Activated CD4-positive, alpha-beta T cell treated with anti-CD3 and anti-CD28 coated beads, Interleukin-2, amount 50 U/mL, for 16 hours (primary cell): Measurements from ENCODE around the gene CCNL1.
A peak's percentile ranks its signal among the peaks of the same experiment; 100 is the strongest.

ENCODE experiments used
- DNase-seq: peaks from one replicate; pipeline ENCODE4 v3.0.0-alpha.2; 2020

CCNL1 gene

GRCh38 chr3:157142315-157142714, 17.6 kb downstream of the CCNL1 start:
- no peak for DNase-seq

- no peak for DNase-seq
Measured at GRCh38 chr3:157139938-157140534, 19.9 kb downstream of the CCNL1 start.

GRCh38 chr3:157136647-157137387, 23.1 kb downstream of the CCNL1 start:
- DNase-seq = no peak

- no peak for DNase-seq
Measured at GRCh38 chr3:157135671-157136396, 24.1 kb downstream of the CCNL1 start.

- DNase-seq = peak; percentile 75
Measured at GRCh38 chr3:157134620-157135191, 25.2 kb downstream of the CCNL1 start.

GRCh38 chr3:157133434-157134320, 26.3 kb downstream of the CCNL1 start:
- no peak for DNase-seq

- DNase-seq = no peak
Measured at GRCh38 chr3:157132936-157133335, 27.0 kb downstream of the CCNL1 start.

GRCh38 chr3:157132341-157132740, 27.6 kb downstream of the CCNL1 start:
- DNase-seq = no peak

- no peak for DNase-seq
Measured at GRCh38 chr3:157131861-157132260, 28.1 kb downstream of the CCNL1 start.

GRCh38 chr3:157130467-157131251, 29.3 kb downstream of the CCNL1 start:
- peak; percentile 84 for DNase-seq

GRCh38 chr3:157129803-157130466, 30.0 kb downstream of the CCNL1 start:
- DNase-seq = peak; percentile 47

GRCh38 chr3:157128771-157129681, 30.9 kb downstream of the CCNL1 start:
- DNase-seq = peak; percentile 89

- DNase-seq = peak; percentile 73
Measured at GRCh38 chr3:157127831-157128767, 31.8 kb downstream of the CCNL1 start.

GRCh38 chr3:157127268-157127667, 32.7 kb downstream of the CCNL1 start:
- DNase-seq = no peak

GRCh38 chr3:157126365-157126764, 33.6 kb downstream of the CCNL1 start:
- DNase-seq = no peak

GRCh38 chr3:157125101-157125500, 34.8 kb downstream of the CCNL1 start:
- DNase-seq = no peak

GRCh38 chr3:157123621-157124020, 36.3 kb downstream of the CCNL1 start:
- DNase-seq = no peak

- DNase-seq = no peak
Measured at GRCh38 chr3:157122832-157123427, 37.0 kb downstream of the CCNL1 start.
